GM23338 (cell line): ENCODE results near the gene POR. TPM values are rescaled to one million over a fixed set of nuclear protein-coding genes. Genes with fewer than 3 reads are reported as not detected.

ENCODE experiments used
- ATAC-seq: fragments of 200-7000 bp; cut with Tn5 transposase; 3 replicates; pipeline ENCODE4 v1.9.1; 2020
- DNase-seq: peaks from one replicate; pipeline ENCODE4 v3.0.0-alpha.2; 2015; ENCODE audit warnings: low spot score
- H2AFZ ChIP-seq: fragments of 200-600 bp; sonication (generic); 2 replicates; pipeline ENCODE4 v1.8.0; 2016; ENCODE audit warnings: antibody characterized with exemption, mild to moderate bottlenecking, moderate library complexity
- H3F3A ChIP-seq: fragments of 200-600 bp; sonication (generic); replicated peaks from 2 replicates; pipeline ENCODE4 v1.8.0; 2017; ENCODE audit warnings: antibody characterized with exemption, mixed run types, low read depth
- H3K27ac ChIP-seq: fragments of 200-600 bp; sonication (generic); 2 replicates; pipeline ENCODE4 v1.6.1; 2016; ENCODE audit warnings: low read depth
- H3K27me3 ChIP-seq: fragments of 200-600 bp; sonication (generic); 2 replicates; pipeline ENCODE4 v1.8.0; 2016; ENCODE audit warnings: mild to moderate bottlenecking, mixed run types, moderate library complexity; ENCODE audit not compliant: insufficient read depth
- H3K36me3 ChIP-seq: fragments of 200-600 bp; sonication (generic); 2 replicates; pipeline ENCODE4 v1.8.0; 2016; ENCODE audit warnings: mild to moderate bottlenecking; ENCODE audit not compliant: insufficient read depth
- H3K4me1 ChIP-seq: fragments of 200-600 bp; sonication (generic); 2 replicates; pipeline ENCODE4 v1.8.0; 2016; ENCODE audit warnings: mild to moderate bottlenecking, moderate library complexity; ENCODE audit not compliant: insufficient read depth
- H3K4me2 ChIP-seq: fragments of 200-600 bp; sonication (generic); 2 replicates; pipeline ENCODE4 v1.7.1; 2017; ENCODE audit warnings: mixed run types
- H3K4me3 ChIP-seq: fragments of 200-600 bp; sonication (generic); 2 replicates; pipeline ENCODE4 v1.6.1; 2016; ENCODE audit warnings: mixed run types
- H3K79me2 ChIP-seq: fragments of 200-600 bp; sonication (generic); replicated peaks from 2 replicates; pipeline ENCODE4 v1.8.0; 2017; ENCODE audit warnings: mild to moderate bottlenecking; ENCODE audit not compliant: insufficient read depth
- H3K9me2 ChIP-seq: fragments of 200-600 bp; sonication (generic); 2 replicates; pipeline ENCODE4 v1.8.0; 2017; ENCODE audit not compliant: insufficient read depth
- H4K20me1 ChIP-seq: fragments of 200-600 bp; sonication (generic); replicated peaks from 2 replicates; pipeline ENCODE4 v1.8.0; 2017; ENCODE audit warnings: mild to moderate bottlenecking; ENCODE audit not compliant: insufficient read depth
- H3K27ac Mint-ChIP-seq: 2 replicates; pipeline ENCODE4 v1.8.0; 2020; ENCODE audit warnings: inconsistent platforms, mild to moderate bottlenecking, moderate library complexity, mixed read lengths
- H3K27me3 Mint-ChIP-seq: 3 replicates; pipeline ENCODE4 v1.8.0; 2022; ENCODE audit warnings: low read depth, mild to moderate bottlenecking, moderate library complexity, mixed read lengths, inconsistent platforms; ENCODE audit not compliant: insufficient read depth, poor library complexity
- H3K36me3 Mint-ChIP-seq: 3 replicates; pipeline ENCODE4 v1.8.0; 2021; ENCODE audit warnings: low read depth, mild to moderate bottlenecking, inconsistent platforms, moderate library complexity, mixed read lengths
- H3K4me1 Mint-ChIP-seq: 3 replicates; pipeline ENCODE4 v1.8.0; 2020; ENCODE audit warnings: mild to moderate bottlenecking, inconsistent platforms, mixed read lengths
- H3K4me3 Mint-ChIP-seq: 3 replicates; pipeline ENCODE4 v1.8.0; 2021; ENCODE audit warnings: moderate library complexity, mild to moderate bottlenecking, inconsistent platforms, mixed read lengths
- H3K9me3 Mint-ChIP-seq: 3 replicates; pipeline ENCODE4 v1.8.0; 2020; ENCODE audit warnings: moderate library complexity, mild to moderate bottlenecking, inconsistent platforms, mixed read lengths
- CREB1 ChIP-seq: fragments of 250-450 bp; sonication (Bioruptor Pico); IDR thresholded peaks from 2 replicates; pipeline ENCODE4 v1.5.0; 2020; ENCODE audit warnings: low read depth, mild to moderate bottlenecking, moderate library complexity
- CTCF ChIP-seq, 2 experiments: fragments of 200-600 bp in 1 of 2; sonication (generic) in 1 of 2; conservative IDR thresholded peaks; 2 replicates each; pipeline versions ENCODE4 v1.5.1 to v1.6.1; 2016 to 2017; ENCODE audit warnings: antibody characterized with exemption in 2 of 2, low read depth in 2 of 2, mild to moderate bottlenecking in 2 of 2, moderate library complexity in 1 of 2
- NANOG ChIP-seq: IDR thresholded peaks from 2 replicates; pipeline ENCODE4 v1.6.1; 2016; ENCODE audit warnings: antibody characterized with exemption, borderline replicate concordance
- REST ChIP-seq: IDR thresholded peaks from one replicate; pipeline ENCODE4 v1.6.1; 2018; ENCODE audit warnings: antibody characterized with exemption; ENCODE audit not compliant: unreplicated experiment
- ZNF462 ChIP-seq: fragments of 250-450 bp; sonication (Bioruptor Pico); IDR thresholded peaks from 2 replicates; pipeline ENCODE4 v1.5.0; 2020; ENCODE audit warnings: mild to moderate bottlenecking, moderate library complexity
- polyA plus RNA-seq: library from polyadenylated mRNA; unstranded; fragments of >200 nt; fragmentation: Nextera tagmentation; extraction: Ambion mirVana; gene quantifications from 2 replicates; pipeline ENCODE4 v1.2.1, GENCODE V29; 2016
- total RNA-seq: library from RNA; depleted of rRNA; stranded (reverse); fragments of >200 nt; shearing (Covaris generic); gene quantifications from 2 replicates; pipeline ENCODE4 v1.2.3, GENCODE V29; 2014

The POR gene
- total and polyA plus RNA-seq, 2 experiments from 2014 or later = 126 to 164 TPM

GRCh38 chr7:76020031-76020714 lies 105.2 kb downstream of the POR start:
- Histone ChIP-seq H3K36me3 (no peaks in the 10 kb centered on the region), H3K79me2 (no peaks in the 10 kb centered on the region; the same call in 1 of the 2 replicates), H3K9me2 (no peaks in the 10 kb centered on the region), H3K4me3 (no peak overlapping the region), H3F3A (no peaks in the 10 kb centered on the region), H2AFZ (no peak overlapping the region), H3K4me1 (no peaks in the 10 kb centered on the region), H3K27me3 (no peaks in the 10 kb centered on the region), H4K20me1 (no peaks in the 10 kb centered on the region; the same call in 1 of the 2 replicates), H3K4me2 (no peak overlapping the region), H3K27ac (no peak overlapping the region)
- H3K27ac Mint-ChIP-seq = 0 out of 2 replicates have a peak overlapping the region, but pooled peaks have one; percentile 67
- DNase-seq = peak; percentile 84
- ATAC-seq = peak; percentile 90
- H3K4me1 Mint-ChIP-seq = peaks cover 3% of the 10 kb centered on the region; the same call in 1 of the 3 replicates
- H3K4me3 Mint-ChIP-seq = no peak overlapping the region
- peaks cover 40% of the 10 kb centered on the region for H3K36me3 Mint-ChIP-seq
- no peaks in the 10 kb centered on the region; the same call in 2 of the 3 replicates for H3K9me3 Mint-ChIP-seq
- H3K27me3 Mint-ChIP-seq = peaks cover 3% of the 10 kb centered on the region
- TF ChIP-seq CTCF (conservative IDR thresholded peaks at IDR 0.05; ENCODE audit: low read depth in 2 of 2) = peak; percentile 88 to 97
- TF ChIP-seq CREB1 (CRISPR knock-in tag) = no peak

- H3K9me3 Mint-ChIP-seq = no peaks in the 10 kb centered on the region; the same call in 2 of the 3 replicates
- no peak overlapping the region for H3K27ac ChIP-seq
- ATAC-seq (no peak), DNase-seq (no peak)
- H3K79me2 ChIP-seq = no peaks in the 10 kb centered on the region
- no peaks in the 10 kb centered on the region for H3K9me2 ChIP-seq
- H3K4me3 Mint-ChIP-seq = no peak overlapping the region
- no peaks in the 10 kb centered on the region for H3K4me1 ChIP-seq
- no peaks in the 10 kb centered on the region for H3K36me3 ChIP-seq
- H3K4me1 Mint-ChIP-seq = peaks cover 3% of the 10 kb centered on the region; the same call in 1 of the 3 replicates
- peaks cover 32% of the 10 kb centered on the region for H3K36me3 Mint-ChIP-seq
- no peak overlapping the region for H3K4me3 ChIP-seq
- peaks cover 3% of the 10 kb centered on the region for H3K27me3 Mint-ChIP-seq
- no peak overlapping the region for H2AFZ ChIP-seq
- no peak overlapping the region for H3K4me2 ChIP-seq
- H3K27ac Mint-ChIP-seq = no peak overlapping the region
- no peaks in the 10 kb centered on the region; the same call in 1 of the 2 replicates for H4K20me1 ChIP-seq
- no peaks in the 10 kb centered on the region for H3K27me3 ChIP-seq
- H3F3A ChIP-seq = no peaks in the 10 kb centered on the region
- TF ChIP-seq ZNF462 (CRISPR knock-in tag) (no peak), NANOG (no peak), REST (no peak), CREB1 (CRISPR knock-in tag) (no peak)
Measured at GRCh38 chr7:76022026-76022780, 107.2 kb downstream of the POR start.
